Measurements from ENCODE around the gene CDON.

The CDON gene

GRCh38 chr11:125945011-125945796, 117.5 kb downstream of the CDON start:
- Histone ChIP-seq H3K79me2 (ENCODE audit: insufficient read depth, low read length) (no peaks in the 10 kb centered on the region), H2AFZ (ENCODE audit: low read length) (no peak overlapping the region), H3K4me3 (ENCODE audit: low read depth, low read length, poor library complexity, severe bottlenecking) (no peak overlapping the region), H3K9ac (ENCODE audit: low read length) (no peak overlapping the region), H3K9me3 (ENCODE audit: low read length) (no peaks in the 10 kb centered on the region), H3K36me3 (ENCODE audit: insufficient read depth, low read length) (no peaks in the 10 kb centered on the region), H3K4me2 (ENCODE audit: low read length) (no peak overlapping the region), H3K27me3 (ENCODE audit: insufficient read depth, low read length) (no peaks in the 10 kb centered on the region), H3K9me2 (ENCODE audit: low read depth, low read length) (no peaks in the 10 kb centered on the region), H4K20me1 (ENCODE audit: insufficient read depth, low read length) (no peaks in the 10 kb centered on the region), H3K27ac (ENCODE audit: low read depth, low read length, poor library complexity, severe bottlenecking) (no peak overlapping the region), H3K4me1 (ENCODE audit: insufficient read depth, low read length, severe bottlenecking) (no peaks in the 10 kb centered on the region), H3F3A (ENCODE audit: insufficient read depth, low read length) (no peaks in the 10 kb centered on the region)
- TF ChIP-seq, protein P1, sequence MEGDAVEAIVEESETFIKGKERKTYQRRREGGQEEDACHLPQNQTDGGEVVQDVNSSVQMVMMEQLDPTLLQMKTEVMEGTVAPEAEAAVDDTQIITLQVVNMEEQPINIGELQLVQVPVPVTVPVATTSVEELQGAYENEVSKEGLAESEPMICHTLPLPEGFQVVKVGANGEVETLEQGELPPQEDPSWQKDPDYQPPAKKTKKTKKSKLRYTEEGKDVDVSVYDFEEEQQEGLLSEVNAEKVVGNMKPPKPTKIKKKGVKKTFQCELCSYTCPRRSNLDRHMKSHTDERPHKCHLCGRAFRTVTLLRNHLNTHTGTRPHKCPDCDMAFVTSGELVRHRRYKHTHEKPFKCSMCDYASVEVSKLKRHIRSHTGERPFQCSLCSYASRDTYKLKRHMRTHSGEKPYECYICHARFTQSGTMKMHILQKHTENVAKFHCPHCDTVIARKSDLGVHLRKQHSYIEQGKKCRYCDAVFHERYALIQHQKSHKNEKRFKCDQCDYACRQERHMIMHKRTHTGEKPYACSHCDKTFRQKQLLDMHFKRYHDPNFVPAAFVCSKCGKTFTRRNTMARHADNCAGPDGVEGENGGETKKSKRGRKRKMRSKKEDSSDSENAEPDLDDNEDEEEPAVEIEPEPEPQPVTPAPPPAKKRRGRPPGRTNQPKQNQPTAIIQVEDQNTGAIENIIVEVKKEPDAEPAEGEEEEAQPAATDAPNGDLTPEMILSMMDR (IDR thresholded peaks at IDR 0.05; ENCODE audit: low read length), result no peak
- no peak for TF ChIP-seq EZH2 (IDR thresholded peaks at IDR 0.05; ENCODE audit: borderline replicate concordance, low read length)

DNA sequence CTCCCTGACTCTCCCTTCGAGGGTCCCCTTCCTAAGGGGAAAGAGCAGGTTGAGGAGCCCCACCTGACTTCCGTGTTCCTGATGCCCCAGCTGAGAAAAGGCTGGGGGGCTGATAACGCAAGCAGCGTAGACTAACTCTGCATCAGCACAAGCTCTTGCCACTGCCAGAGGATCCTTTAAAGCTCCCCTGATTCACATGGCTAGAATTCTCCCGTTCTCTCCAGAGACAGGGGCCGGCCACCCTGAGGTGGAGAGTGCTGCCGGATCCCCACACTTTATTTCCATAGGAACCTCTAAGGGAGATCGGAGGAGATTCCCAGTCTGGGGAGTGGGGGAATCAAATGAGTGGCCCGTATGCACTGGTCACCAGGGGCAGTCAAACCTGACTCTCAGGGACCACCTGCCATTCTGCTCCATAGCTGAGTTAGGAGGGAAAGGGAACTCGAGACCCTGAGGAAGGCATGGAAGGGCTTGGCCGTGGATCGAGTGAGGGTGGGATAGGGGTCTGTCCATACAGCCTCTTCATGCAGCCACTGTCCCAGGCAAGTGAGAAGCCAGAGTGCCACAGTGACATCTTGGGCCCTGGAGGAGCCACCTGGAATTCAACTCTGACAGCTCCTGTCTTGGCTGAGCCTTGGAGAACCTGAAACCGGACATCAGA, 118.2 kb downstream of the CDON start:
- Histone ChIP-seq H3K9me3 (ENCODE audit: low read length) (no peaks in the 10 kb centered on the region), H3K79me2 (ENCODE audit: insufficient read depth, low read length) (no peaks in the 10 kb centered on the region), H3K4me1 (ENCODE audit: insufficient read depth, low read length, severe bottlenecking) (no peaks in the 10 kb centered on the region), H3K9me2 (ENCODE audit: low read depth, low read length) (no peaks in the 10 kb centered on the region), H3K27ac (ENCODE audit: low read depth, low read length, poor library complexity, severe bottlenecking) (no peak overlapping the region), H3K27me3 (ENCODE audit: insufficient read depth, low read length) (no peaks in the 10 kb centered on the region), H4K20me1 (ENCODE audit: insufficient read depth, low read length) (no peaks in the 10 kb centered on the region), H3K4me3 (ENCODE audit: low read depth, low read length, poor library complexity, severe bottlenecking) (no peak overlapping the region), H3F3A (ENCODE audit: insufficient read depth, low read length) (no peaks in the 10 kb centered on the region), H3K4me2 (ENCODE audit: low read length) (no peak overlapping the region), H2AFZ (ENCODE audit: low read length) (no peak overlapping the region), H3K36me3 (ENCODE audit: insufficient read depth, low read length) (no peaks in the 10 kb centered on the region), H3K9ac (ENCODE audit: low read length) (no peak overlapping the region)
- TF ChIP-seq EZH2 (IDR thresholded peaks at IDR 0.05; ENCODE audit: borderline replicate concordance, low read length), result no peak
- TF ChIP-seq, protein P1 (IDR thresholded peaks at IDR 0.05; ENCODE audit: low read length), result no peak

DNA sequence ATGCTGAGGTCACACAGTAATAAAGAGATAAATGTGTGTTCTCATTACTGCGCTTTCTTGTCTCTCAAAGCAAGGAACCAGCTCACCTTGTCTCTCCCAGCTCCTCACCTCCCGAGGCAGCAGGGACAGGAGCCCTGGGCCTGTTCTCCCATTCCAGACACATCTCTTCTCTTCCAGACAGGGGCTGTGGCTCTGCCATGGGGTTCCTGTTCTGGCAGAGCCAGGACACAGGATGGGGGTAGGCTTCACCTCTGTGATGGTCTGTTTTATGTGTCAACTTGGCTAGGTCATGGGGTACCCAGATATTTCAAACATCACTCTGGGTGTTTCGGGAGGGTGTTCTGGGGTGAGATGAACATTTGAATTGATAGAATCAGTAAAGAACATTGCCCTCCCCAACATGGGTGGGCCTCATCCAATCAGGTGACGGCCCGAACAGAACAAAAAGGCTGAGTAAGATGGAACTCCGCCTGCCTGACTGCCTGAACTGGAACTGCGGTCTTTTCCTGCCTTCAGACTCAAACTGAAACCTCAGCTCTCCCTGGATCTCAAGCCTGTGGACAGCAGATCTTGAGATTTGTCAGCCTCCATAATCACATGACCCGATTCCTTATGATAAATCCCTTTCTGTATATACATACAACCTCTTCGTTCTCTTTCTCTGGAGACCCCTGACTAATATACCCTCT, 118.9 kb downstream of the CDON start:
- Histone ChIP-seq H3K9me3 (ENCODE audit: low read length) (no peaks in the 10 kb centered on the region), H4K20me1 (ENCODE audit: insufficient read depth, low read length) (no peaks in the 10 kb centered on the region), H3K79me2 (ENCODE audit: insufficient read depth, low read length) (no peaks in the 10 kb centered on the region), H3F3A (ENCODE audit: insufficient read depth, low read length) (no peaks in the 10 kb centered on the region), H3K27me3 (ENCODE audit: insufficient read depth, low read length) (no peaks in the 10 kb centered on the region), H3K4me3 (ENCODE audit: low read depth, low read length, poor library complexity, severe bottlenecking) (no peak overlapping the region), H3K36me3 (ENCODE audit: insufficient read depth, low read length) (no peaks in the 10 kb centered on the region), H3K9me2 (ENCODE audit: low read depth, low read length) (no peaks in the 10 kb centered on the region), H3K9ac (ENCODE audit: low read length) (no peak overlapping the region), H3K27ac (ENCODE audit: low read depth, low read length, poor library complexity, severe bottlenecking) (no peak overlapping the region), H3K4me1 (ENCODE audit: insufficient read depth, low read length, severe bottlenecking) (no peaks in the 10 kb centered on the region), H2AFZ (ENCODE audit: low read length) (no peak overlapping the region), H3K4me2 (ENCODE audit: low read length) (no peak overlapping the region)
- TF ChIP-seq, protein P1 (IDR thresholded peaks at IDR 0.05; ENCODE audit: low read length), result no peak
